K562 (cell line): ENCODE measurements around the gene EFCAB12. TPM values are rescaled to one million over a fixed set of nuclear protein-coding genes. Genes with fewer than 3 reads are reported as not detected.

Source experiments
- ATF1 ChIP-seq, 2 experiments: fragments of 450-650 bp in 1 of 2; IDR thresholded peaks; 2 replicates each; pipeline ENCODE4 v1.6.1; 2016; ENCODE audit warnings: missing compliant biosample characterization in 1 of 2, missing genetic modification characterization in 1 of 2
- BMI1 ChIP-seq: fragments of 150-350 bp; IDR thresholded peaks from 2 replicates; pipeline ENCODE4 v1.6.1; 2014; ENCODE audit warnings: low read length
- CAMTA2 ChIP-seq: fragments of 250-450 bp; sonication (Bioruptor Pico); conservative IDR thresholded peaks from 2 replicates; pipeline ENCODE4 v1.5.1; 2022
- CHAMP1 ChIP-seq: fragments of 450-650 bp; IDR thresholded peaks from 2 replicates; pipeline ENCODE4 v1.6.1; 2016; ENCODE audit warnings: mild to moderate bottlenecking
- ETS1 ChIP-seq: conservative IDR thresholded peaks from 2 replicates; pipeline ENCODE4 v1.6.1; 2011; ENCODE audit warnings: low read depth, mild to moderate bottlenecking, low read length; ENCODE audit not compliant: control insufficient read depth
- FOXO4 ChIP-seq: fragments of 450-650 bp; formaldehyde crosslinking; IDR thresholded peaks from 2 replicates; pipeline ENCODE4 v1.4.0; 2020; ENCODE audit warnings: mild to moderate bottlenecking, moderate library complexity
- GABPB1 ChIP-seq: sonication (generic); formaldehyde crosslinking; IDR thresholded peaks from 2 replicates; pipeline ENCODE4 v1.8.0; 2022; ENCODE audit warnings: mild to moderate bottlenecking, missing genetic modification reagents
- GTF2B ChIP-seq: IDR thresholded peaks from 2 replicates; pipeline ENCODE4 v1.6.1; 2011; ENCODE audit not compliant: insufficient read length; ENCODE audit errors: extremely low read depth
- HIVEP1 ChIP-seq: fragments of 250-450 bp; sonication (Bioruptor Pico); IDR thresholded peaks from 2 replicates; pipeline ENCODE4 v1.4.0; 2020; ENCODE audit warnings: mild to moderate bottlenecking
- HNRNPUL1 ChIP-seq: fragments of 200-400 bp; formaldehyde crosslinking; IDR thresholded peaks from 2 replicates; pipeline ENCODE4 v1.6.1; 2017; ENCODE audit warnings: low read length
- L3MBTL2 ChIP-seq: fragments of 450-650 bp; IDR thresholded peaks from 2 replicates; pipeline ENCODE4 v1.6.1; 2016; ENCODE audit warnings: mild to moderate bottlenecking, moderate library complexity
- NR3C1 ChIP-seq: sonication (generic); formaldehyde crosslinking; IDR thresholded peaks from 2 replicates; pipeline ENCODE4 v1.8.1; 2022; ENCODE audit warnings: missing genetic modification reagents
- PHTF2 ChIP-seq: fragments of 250-450 bp; sonication (Bioruptor Pico); IDR thresholded peaks from 2 replicates; pipeline ENCODE4 v1.5.0; 2021; ENCODE audit warnings: mild to moderate bottlenecking
- POLR2AphosphoS5 ChIP-seq: IDR thresholded peaks from 2 replicates; pipeline ENCODE4 v1.6.1; 2011; ENCODE audit warnings: mild to moderate bottlenecking, low read depth, low read length, moderate library complexity; ENCODE audit not compliant: control insufficient read depth, insufficient read depth
- RB1 ChIP-seq: fragments of 450-650 bp; IDR thresholded peaks from 2 replicates; pipeline ENCODE4 v1.6.1; 2017; ENCODE audit warnings: low read depth, mild to moderate bottlenecking
- SRSF1 ChIP-seq: fragments of 200-400 bp; formaldehyde crosslinking; IDR thresholded peaks from 2 replicates; pipeline ENCODE4 v1.6.1; 2017; ENCODE audit warnings: mild to moderate bottlenecking, low read depth, low read length, moderate library complexity
- SRSF3 ChIP-seq: fragments of 200-400 bp; formaldehyde crosslinking; IDR thresholded peaks from 2 replicates; pipeline ENCODE4 v1.6.1; 2016; ENCODE audit warnings: mild to moderate bottlenecking, low read length, moderate library complexity; ENCODE audit not compliant: insufficient read depth
- TEAD4 ChIP-seq, 2 experiments: sonication (generic) in 1 of 2; formaldehyde crosslinking in 1 of 2; IDR thresholded peaks; 2 replicates each; pipeline versions ENCODE4 v1.6.1 to v1.8.0; 2012 to 2022; ENCODE audit warnings: borderline replicate concordance in 1 of 2, inconsistent platforms in 1 of 2, low read length in 1 of 2, mild to moderate bottlenecking in 1 of 2, missing genetic modification reagents in 1 of 2
- ZNF253 ChIP-seq: fragments of 250-450 bp; sonication (Bioruptor Pico); conservative IDR thresholded peaks from 2 replicates; pipeline ENCODE4 v1.6.1; 2021; ENCODE audit warnings: mild to moderate bottlenecking
- ZNF75A ChIP-seq: fragments of 450-650 bp; formaldehyde crosslinking; IDR thresholded peaks from 2 replicates; pipeline ENCODE4 v1.4.0; 2020; ENCODE audit warnings: mild to moderate bottlenecking
- polyA plus RNA-seq, 8 experiments: library from polyadenylated mRNA; depleted of rRNA in 4 of 8; stranded (reverse) in 5 of 8; unstranded in 3 of 8; fragments of >200 nt; fragmentation: Nextera tagmentation in 2 of 8; fragmentation: Illumina TruSeq in 1 of 8; extraction: Ambion mirVana in 2 of 8; extraction: Trizol in 1 of 8; gene quantifications; 2 replicates each; pipeline versions ENCODE4 v1.2.1 to v1.2.3, GENCODE V29; 2011 to 2014; ENCODE audit warnings: inconsistent platforms in 1 of 8, missing spikeins in 1 of 8
- total RNA-seq, 7 experiments: library from RNA; depleted of rRNA in 6 of 7; stranded (reverse); fragments of >200 nt in 6 of 7; fragmentation: Illumina TruSeq in 2 of 7; extraction: Trizol in 2 of 7; gene quantifications; 2 replicates each; pipeline versions ENCODE4 v1.2.1 to v1.2.3, GENCODE V29; 2011 to 2021; ENCODE audit warnings: low replicate concordance in 1 of 7
- TF ChIP-seq, protein P1 (sequence below): fragments of 450-650 bp; formaldehyde crosslinking; conservative IDR thresholded peaks from 2 replicates; pipeline ENCODE4 v1.4.0; 2022; ENCODE audit warnings: mild to moderate bottlenecking, missing genetic modification characterization

EFCAB12 gene
- total and polyA plus RNA-seq, 9 of the 15 experiments (the other 6 are each of a cell fraction or from before 2014, with no cell fraction given): 0.08 to 0.95 (median 0.56) TPM; not detected in 1

DNA sequence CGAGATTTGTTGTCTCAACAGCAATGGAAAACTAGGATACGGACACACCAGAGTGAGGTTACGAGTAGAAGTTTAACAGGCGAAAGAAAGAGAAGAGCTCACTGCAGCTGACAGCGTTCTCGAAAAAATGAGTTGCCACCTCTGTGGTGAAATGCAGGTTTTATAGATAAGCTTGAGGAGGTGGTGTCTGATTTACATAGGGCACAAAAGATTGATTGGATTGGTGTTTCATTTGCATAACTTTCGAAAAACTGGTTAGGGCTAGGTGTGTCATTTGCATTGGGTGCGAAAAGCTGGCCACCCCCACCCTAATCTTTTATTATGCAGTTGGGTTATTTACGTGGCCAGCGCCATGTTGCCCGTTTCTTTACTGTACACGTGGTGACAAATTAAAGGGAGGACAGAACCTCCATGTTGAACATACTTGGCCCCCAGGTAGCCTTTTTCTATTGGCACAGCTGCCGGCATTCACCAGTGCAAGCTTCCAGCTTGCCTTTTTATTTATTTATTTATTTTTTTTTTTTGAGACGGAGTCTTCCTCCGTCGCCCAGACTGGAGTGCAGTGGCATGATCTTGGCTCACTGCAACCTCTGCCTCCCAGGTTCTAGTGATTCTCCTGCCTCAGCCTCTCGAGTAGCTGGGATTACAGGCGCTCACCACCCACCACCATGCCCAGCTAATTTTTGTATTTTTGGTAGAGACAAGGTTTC, 19.9 kb upstream of the EFCAB12 start (continued):
- TF ChIP-seq, protein P1, sequence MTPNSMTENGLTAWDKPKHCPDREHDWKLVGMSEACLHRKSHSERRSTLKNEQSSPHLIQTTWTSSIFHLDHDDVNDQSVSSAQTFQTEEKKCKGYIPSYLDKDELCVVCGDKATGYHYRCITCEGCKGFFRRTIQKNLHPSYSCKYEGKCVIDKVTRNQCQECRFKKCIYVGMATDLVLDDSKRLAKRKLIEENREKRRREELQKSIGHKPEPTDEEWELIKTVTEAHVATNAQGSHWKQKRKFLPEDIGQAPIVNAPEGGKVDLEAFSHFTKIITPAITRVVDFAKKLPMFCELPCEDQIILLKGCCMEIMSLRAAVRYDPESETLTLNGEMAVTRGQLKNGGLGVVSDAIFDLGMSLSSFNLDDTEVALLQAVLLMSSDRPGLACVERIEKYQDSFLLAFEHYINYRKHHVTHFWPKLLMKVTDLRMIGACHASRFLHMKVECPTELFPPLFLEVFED: no peak
- TF ChIP-seq L3MBTL2 (peak; percentile 63), RB1 (no peak), HIVEP1 (CRISPR knock-in tag) (no peak), CAMTA2 (CRISPR knock-in tag) (no peak), CHAMP1 (no peak), ATF1 (CRISPR knock-in tag; IDR thresholded peaks at IDR 0.05) (no peak), ATF1 (tag; IDR thresholded peaks at IDR 0.05) (peak; percentile 63), ZNF75A (no peak), NR3C1 (no peak), HNRNPUL1 (no peak), ZNF253 (no peak), POLR2AphosphoS5 (peak; percentile 85), GTF2B (peak; percentile 78), BMI1 (no peak), SRSF1 (no peak), SRSF3 (no peak), GABPB1 (CRISPR knock-in tag) (no peak), ETS1 (no peak), TEAD4 (IDR thresholded peaks at IDR 0.05; ENCODE audit: low read length) (peak; percentile 21; the same call in 1 of the 2 replicates), TEAD4 (CRISPR knock-in tag; IDR thresholded peaks at IDR 0.05; ENCODE audit: borderline replicate concordance) (no peak), PHTF2 (CRISPR knock-in tag) (no peak), FOXO4 (CRISPR knock-in tag) (no peak)
